ENCODE data around the gene GRB14.

The GRB14 gene

GRCh38 chr2:164593541-164593940, 27.7 kb downstream of the GRB14 start:
- Histone ChIP-seq H3K9me3 (ENCODE audit: control insufficient read depth in 2 of 2, low read length in 2 of 2) (no peaks in the 10 kb centered on the region), H3K4me3 (ENCODE audit: low read length in 2 of 2) (no peak overlapping the region), H3K36me3 (ENCODE audit: control insufficient read depth in 2 of 2, insufficient read depth in 2 of 2, low read length in 2 of 2) (no peaks in the 10 kb centered on the region), H3K4me1 (ENCODE audit: control insufficient read depth in 2 of 2, insufficient read depth in 2 of 2, low read length in 2 of 2) (no peaks in the 10 kb centered on the region), H3K27ac (ENCODE audit: low read depth in 2 of 2, low read length in 2 of 2) (no peak overlapping the region), H3K9ac (ENCODE audit: low read depth in 1 of 2, low read length in 2 of 2) (no peak overlapping the region), H3K27me3 (ENCODE audit: control insufficient read depth in 2 of 2, insufficient read depth in 2 of 2, low read length in 2 of 2) (no peaks in the 10 kb centered on the region)

GRCh38 chr2:164589522-164589921, 31.8 kb downstream of the GRB14 start:
- no peaks in the 10 kb centered on the region for H3K27me3 ChIP-seq (ENCODE audit: control insufficient read depth in 2 of 2, insufficient read depth in 2 of 2, low read length in 2 of 2)
- no peak overlapping the region for H3K27ac ChIP-seq (ENCODE audit: low read depth in 2 of 2, low read length in 2 of 2)
- no peak overlapping the region for H3K9ac ChIP-seq (ENCODE audit: low read depth in 1 of 2, low read length in 2 of 2)
- no peak overlapping the region for H3K4me3 ChIP-seq (ENCODE audit: low read length in 2 of 2)
- no peaks in the 10 kb centered on the region for H3K9me3 ChIP-seq (ENCODE audit: control insufficient read depth in 2 of 2, low read length in 2 of 2)
- H3K4me1 ChIP-seq (ENCODE audit: control insufficient read depth in 2 of 2, insufficient read depth in 2 of 2, low read length in 2 of 2), result no peaks in the 10 kb centered on the region
- no peaks in the 10 kb centered on the region for H3K36me3 ChIP-seq (ENCODE audit: control insufficient read depth in 2 of 2, insufficient read depth in 2 of 2, low read length in 2 of 2)

GRCh38 chr2:164581050-164581449, 40.2 kb downstream of the GRB14 start:
- no peak overlapping the region for H3K9ac ChIP-seq (ENCODE audit: low read depth in 1 of 2, low read length in 2 of 2)
- no peaks in the 10 kb centered on the region for H3K4me1 ChIP-seq (ENCODE audit: control insufficient read depth in 2 of 2, insufficient read depth in 2 of 2, low read length in 2 of 2)
- no peaks in the 10 kb centered on the region for H3K27me3 ChIP-seq (ENCODE audit: control insufficient read depth in 2 of 2, insufficient read depth in 2 of 2, low read length in 2 of 2)
- no peaks in the 10 kb centered on the region for H3K36me3 ChIP-seq (ENCODE audit: control insufficient read depth in 2 of 2, insufficient read depth in 2 of 2, low read length in 2 of 2)
- H3K9me3 ChIP-seq (ENCODE audit: control insufficient read depth in 2 of 2, low read length in 2 of 2), result no peaks in the 10 kb centered on the region
- no peak overlapping the region for H3K4me3 ChIP-seq (ENCODE audit: low read length in 2 of 2)
- no peak overlapping the region for H3K27ac ChIP-seq (ENCODE audit: low read depth in 2 of 2, low read length in 2 of 2)

GRCh38 chr2:164574931-164575330, 46.4 kb downstream of the GRB14 start:
- no peaks in the 10 kb centered on the region for H3K27me3 ChIP-seq (ENCODE audit: control insufficient read depth in 2 of 2, insufficient read depth in 2 of 2, low read length in 2 of 2)
- no peak overlapping the region for H3K4me3 ChIP-seq (ENCODE audit: low read length in 2 of 2)
- no peaks in the 10 kb centered on the region for H3K36me3 ChIP-seq (ENCODE audit: control insufficient read depth in 2 of 2, insufficient read depth in 2 of 2, low read length in 2 of 2)
- no peaks in the 10 kb centered on the region for H3K9me3 ChIP-seq (ENCODE audit: control insufficient read depth in 2 of 2, low read length in 2 of 2)
- no peaks in the 10 kb centered on the region for H3K4me1 ChIP-seq (ENCODE audit: control insufficient read depth in 2 of 2, insufficient read depth in 2 of 2, low read length in 2 of 2)
- no peak overlapping the region for H3K9ac ChIP-seq (ENCODE audit: low read depth in 1 of 2, low read length in 2 of 2)
- H3K27ac ChIP-seq (ENCODE audit: low read depth in 2 of 2, low read length in 2 of 2), result no peak overlapping the region

DNA sequence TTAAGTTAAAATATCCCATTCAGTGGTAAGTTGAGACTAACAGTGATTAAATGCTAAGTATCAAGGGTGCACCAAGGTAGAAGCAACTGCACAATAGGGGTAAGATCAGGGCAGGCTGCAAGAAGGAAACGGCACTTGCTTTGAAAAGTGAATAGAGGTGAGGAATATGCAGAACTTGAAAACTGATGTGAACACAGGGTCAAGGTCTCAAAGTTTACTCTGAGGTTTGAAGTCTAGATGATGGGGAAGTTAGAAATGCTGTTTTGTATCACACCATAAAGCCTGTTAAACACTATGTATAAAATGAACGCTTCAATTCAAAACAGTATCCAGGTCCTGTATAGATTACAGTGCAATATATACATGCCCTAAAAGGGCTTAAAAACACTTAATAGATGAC, 50.8 kb downstream of the GRB14 start:
- H3K27ac ChIP-seq (ENCODE audit: low read depth in 2 of 2, low read length in 2 of 2), result no peak overlapping the region
- no peak overlapping the region for H3K9ac ChIP-seq (ENCODE audit: low read depth in 1 of 2, low read length in 2 of 2)
- H3K9me3 ChIP-seq (ENCODE audit: control insufficient read depth in 2 of 2, low read length in 2 of 2), result no peaks in the 10 kb centered on the region
- no peaks in the 10 kb centered on the region for H3K27me3 ChIP-seq (ENCODE audit: control insufficient read depth in 2 of 2, insufficient read depth in 2 of 2, low read length in 2 of 2)
- H3K36me3 ChIP-seq (ENCODE audit: control insufficient read depth in 2 of 2, insufficient read depth in 2 of 2, low read length in 2 of 2), result no peaks in the 10 kb centered on the region
- no peak overlapping the region for H3K4me3 ChIP-seq (ENCODE audit: low read length in 2 of 2)
- no peaks in the 10 kb centered on the region for H3K4me1 ChIP-seq (ENCODE audit: control insufficient read depth in 2 of 2, insufficient read depth in 2 of 2, low read length in 2 of 2)

DNA sequence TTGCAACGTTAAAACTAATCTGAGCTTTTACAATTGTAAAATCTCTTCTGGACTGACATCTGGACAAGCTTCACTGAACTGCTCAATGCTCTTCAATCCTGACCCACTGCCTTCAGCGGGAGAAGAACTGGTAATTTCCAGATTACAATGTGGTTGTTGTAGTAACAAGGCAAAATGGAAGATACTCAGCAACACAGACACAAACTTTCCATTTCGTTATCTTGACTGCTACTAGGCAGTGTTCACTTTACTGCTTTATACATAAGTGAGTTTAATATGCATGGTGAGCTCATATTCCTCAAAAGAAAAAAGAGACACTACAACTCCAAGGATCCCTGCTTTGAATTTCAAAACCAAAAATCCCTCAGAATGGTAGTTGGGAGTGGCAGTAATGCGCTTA, 51.9 kb downstream of the GRB14 start:
- Histone ChIP-seq H3K4me1 (ENCODE audit: control insufficient read depth in 2 of 2, insufficient read depth in 2 of 2, low read length in 2 of 2) (no peaks in the 10 kb centered on the region), H3K27me3 (ENCODE audit: control insufficient read depth in 2 of 2, insufficient read depth in 2 of 2, low read length in 2 of 2) (no peaks in the 10 kb centered on the region), H3K4me3 (ENCODE audit: low read length in 2 of 2) (no peak overlapping the region), H3K36me3 (ENCODE audit: control insufficient read depth in 2 of 2, insufficient read depth in 2 of 2, low read length in 2 of 2) (no peaks in the 10 kb centered on the region), H3K27ac (ENCODE audit: low read depth in 2 of 2, low read length in 2 of 2) (no peak overlapping the region), H3K9me3 (ENCODE audit: control insufficient read depth in 2 of 2, low read length in 2 of 2) (no peaks in the 10 kb centered on the region), H3K9ac (ENCODE audit: low read depth in 1 of 2, low read length in 2 of 2) (no peak overlapping the region)

GRCh38 chr2:164568317-164568716, 53.0 kb downstream of the GRB14 start:
- no peak overlapping the region for H3K27ac ChIP-seq (ENCODE audit: low read depth in 2 of 2, low read length in 2 of 2)
- no peaks in the 10 kb centered on the region for H3K36me3 ChIP-seq (ENCODE audit: control insufficient read depth in 2 of 2, insufficient read depth in 2 of 2, low read length in 2 of 2)
- no peaks in the 10 kb centered on the region for H3K4me1 ChIP-seq (ENCODE audit: control insufficient read depth in 2 of 2, insufficient read depth in 2 of 2, low read length in 2 of 2)
- no peak overlapping the region for H3K4me3 ChIP-seq (ENCODE audit: low read length in 2 of 2)
- no peak overlapping the region for H3K9ac ChIP-seq (ENCODE audit: low read depth in 1 of 2, low read length in 2 of 2)
- H3K9me3 ChIP-seq (ENCODE audit: control insufficient read depth in 2 of 2, low read length in 2 of 2), result no peaks in the 10 kb centered on the region
- no peaks in the 10 kb centered on the region for H3K27me3 ChIP-seq (ENCODE audit: control insufficient read depth in 2 of 2, insufficient read depth in 2 of 2, low read length in 2 of 2)

DNA sequence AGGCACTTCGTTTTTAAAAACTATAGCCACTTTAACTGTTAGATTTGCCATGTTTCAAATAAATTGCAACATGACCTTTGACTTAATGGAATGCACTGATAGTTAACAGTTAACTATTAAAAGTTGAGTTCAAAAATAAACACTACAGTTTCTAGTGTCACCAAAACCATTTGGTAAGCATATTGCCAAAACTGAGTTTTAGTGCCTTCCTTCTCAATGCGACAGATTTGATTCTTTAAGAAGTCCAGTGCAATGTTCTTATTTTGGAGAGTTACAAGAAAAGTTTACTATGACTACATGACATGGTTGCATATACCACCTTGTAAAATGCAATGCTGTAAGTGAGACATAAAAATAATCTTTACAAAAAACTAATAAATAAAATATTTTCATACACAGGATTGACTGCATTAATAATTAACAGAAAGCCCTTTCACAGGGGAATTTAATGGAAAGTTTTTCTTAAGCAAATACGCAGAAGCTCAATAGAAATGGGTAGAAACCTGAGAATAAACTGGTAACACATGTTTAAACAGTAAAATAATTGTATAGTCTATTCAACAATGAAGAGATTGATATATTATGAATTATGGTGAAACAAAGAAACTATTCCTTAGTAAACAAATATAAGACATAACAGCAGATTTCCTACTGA, 53.8 kb downstream of the GRB14 start:
- no peaks in the 10 kb centered on the region for H3K4me1 ChIP-seq (ENCODE audit: control insufficient read depth in 2 of 2, insufficient read depth in 2 of 2, low read length in 2 of 2)

DNA sequence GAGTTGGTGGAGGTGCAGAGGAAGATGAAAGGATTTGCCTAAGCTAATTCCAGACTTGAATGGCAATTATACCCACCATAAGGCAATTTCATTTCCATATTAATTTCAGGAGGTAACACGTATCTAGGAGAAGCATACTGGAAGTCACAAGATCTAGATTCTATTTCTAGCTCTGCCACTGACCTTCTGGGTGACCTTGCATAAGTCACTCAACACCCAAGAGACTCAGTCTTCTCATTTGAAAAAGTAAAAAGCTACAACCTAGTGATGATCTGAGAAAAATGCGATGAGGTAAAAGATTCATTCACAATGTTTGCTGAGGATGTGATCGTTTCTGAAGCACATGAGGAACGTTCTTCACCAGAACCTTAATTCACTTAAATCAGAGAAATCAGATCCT, 55.9 kb downstream of the GRB14 start:
- H3K9me3 ChIP-seq (ENCODE audit: control insufficient read depth in 2 of 2, low read length in 2 of 2), result no peaks in the 10 kb centered on the region
- H3K27ac ChIP-seq (ENCODE audit: low read depth in 2 of 2, low read length in 2 of 2), result no peak overlapping the region
- H3K36me3 ChIP-seq (ENCODE audit: control insufficient read depth in 2 of 2, insufficient read depth in 2 of 2, low read length in 2 of 2), result no peaks in the 10 kb centered on the region
- H3K9ac ChIP-seq (ENCODE audit: low read depth in 1 of 2, low read length in 2 of 2), result no peak overlapping the region
- H3K27me3 ChIP-seq (ENCODE audit: control insufficient read depth in 2 of 2, insufficient read depth in 2 of 2, low read length in 2 of 2), result no peaks in the 10 kb centered on the region
- H3K4me1 ChIP-seq (ENCODE audit: control insufficient read depth in 2 of 2, insufficient read depth in 2 of 2, low read length in 2 of 2), result no peaks in the 10 kb centered on the region
- H3K4me3 ChIP-seq (ENCODE audit: low read length in 2 of 2), result no peak overlapping the region

More for the DNA sequence above, 53.8 kb downstream of the GRB14 start:
- no peaks in the 10 kb centered on the region for H3K27me3 ChIP-seq (ENCODE audit: control insufficient read depth in 2 of 2, insufficient read depth in 2 of 2, low read length in 2 of 2)
- H3K9me3 ChIP-seq (ENCODE audit: control insufficient read depth in 2 of 2, low read length in 2 of 2), result no peaks in the 10 kb centered on the region
- H3K27ac ChIP-seq (ENCODE audit: low read depth in 2 of 2, low read length in 2 of 2), result no peak overlapping the region
- H3K36me3 ChIP-seq (ENCODE audit: control insufficient read depth in 2 of 2, insufficient read depth in 2 of 2, low read length in 2 of 2), result no peaks in the 10 kb centered on the region
- H3K4me3 ChIP-seq (ENCODE audit: low read length in 2 of 2), result no peak overlapping the region
- no peak overlapping the region for H3K9ac ChIP-seq (ENCODE audit: low read depth in 1 of 2, low read length in 2 of 2)

DNA sequence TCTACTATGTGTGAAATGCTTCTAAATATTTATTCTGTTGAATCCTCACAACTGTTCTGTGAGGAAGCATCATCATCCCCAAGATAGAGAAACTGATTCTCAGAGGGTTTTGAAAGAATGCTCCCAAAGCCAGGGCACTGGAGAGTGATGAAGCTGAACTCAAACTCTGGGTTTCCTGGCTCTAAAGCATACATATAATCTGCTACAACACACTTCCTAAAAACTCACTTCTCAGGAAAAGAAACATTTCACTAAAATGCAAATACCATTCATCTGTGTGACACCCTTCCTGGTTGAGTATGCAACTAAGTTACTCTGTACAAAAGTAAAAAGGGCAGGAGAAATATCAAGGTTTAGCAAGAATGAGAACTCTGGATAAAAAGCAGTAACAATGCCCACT, 58.6 kb downstream of the GRB14 start:
- no peaks in the 10 kb centered on the region for H3K36me3 ChIP-seq (ENCODE audit: control insufficient read depth in 2 of 2, insufficient read depth in 2 of 2, low read length in 2 of 2)
- H3K4me3 ChIP-seq (ENCODE audit: low read length in 2 of 2), result no peak overlapping the region
- H3K27ac ChIP-seq (ENCODE audit: low read depth in 2 of 2, low read length in 2 of 2), result no peak overlapping the region
- no peaks in the 10 kb centered on the region for H3K27me3 ChIP-seq (ENCODE audit: control insufficient read depth in 2 of 2, insufficient read depth in 2 of 2, low read length in 2 of 2)
- H3K4me1 ChIP-seq (ENCODE audit: control insufficient read depth in 2 of 2, insufficient read depth in 2 of 2, low read length in 2 of 2), result no peaks in the 10 kb centered on the region
- no peak overlapping the region for H3K9ac ChIP-seq (ENCODE audit: low read depth in 1 of 2, low read length in 2 of 2)
- H3K9me3 ChIP-seq (ENCODE audit: control insufficient read depth in 2 of 2, low read length in 2 of 2), result no peaks in the 10 kb centered on the region

DNA sequence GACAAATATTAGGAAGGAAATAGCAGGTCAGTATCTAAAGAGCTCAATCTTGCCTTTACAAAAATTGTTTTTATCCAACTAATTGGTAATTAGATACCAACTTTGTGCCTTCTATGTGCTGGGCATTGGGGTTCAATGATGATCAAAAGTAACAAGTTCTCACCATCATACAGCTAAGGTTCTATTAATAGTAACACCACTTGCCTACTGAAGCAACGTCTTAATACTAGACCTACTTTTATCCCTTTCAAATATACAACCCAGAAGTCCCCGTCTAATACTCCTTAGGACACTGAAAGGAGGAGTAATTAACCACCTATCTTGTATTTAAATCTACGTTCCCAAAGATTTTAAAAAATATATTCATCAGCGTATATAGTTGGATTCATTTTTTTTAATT, 59.3 kb downstream of the GRB14 start:
- H3K4me3 ChIP-seq (ENCODE audit: low read length in 2 of 2), result no peak overlapping the region
- H3K27me3 ChIP-seq (ENCODE audit: control insufficient read depth in 2 of 2, insufficient read depth in 2 of 2, low read length in 2 of 2), result no peaks in the 10 kb centered on the region
- H3K36me3 ChIP-seq (ENCODE audit: control insufficient read depth in 2 of 2, insufficient read depth in 2 of 2, low read length in 2 of 2), result no peaks in the 10 kb centered on the region
- no peaks in the 10 kb centered on the region for H3K4me1 ChIP-seq (ENCODE audit: control insufficient read depth in 2 of 2, insufficient read depth in 2 of 2, low read length in 2 of 2)
- H3K9ac ChIP-seq (ENCODE audit: low read depth in 1 of 2, low read length in 2 of 2), result no peak overlapping the region
- no peaks in the 10 kb centered on the region for H3K9me3 ChIP-seq (ENCODE audit: control insufficient read depth in 2 of 2, low read length in 2 of 2)
- H3K27ac ChIP-seq (ENCODE audit: low read depth in 2 of 2, low read length in 2 of 2), result no peak overlapping the region

All from mucosa of rectum (tissue), 2 donors.